ENCODE measurements around the gene PCDHGA3.
"Not testable (repeated sequence)": the region's sequence is repeated elsewhere in the genome, so short reads cannot be mapped to it uniquely, and the experiment has no call there.

PCDHGA3 gene

GRCh38 chr5:141383345-141383744 lies 39.7 kb downstream of the PCDHGA3 start:
- DNase-seq (ENCODE audit: low spot score) = no peak

GRCh38 chr5:141384471-141385267 lies 41.0 kb downstream of the PCDHGA3 start:
- no peak for DNase-seq (ENCODE audit: low spot score)

GRCh38 chr5:141387557-141388311 lies 44.1 kb downstream of the PCDHGA3 start, which contains the start of gene PCDHGB4:
PCDHGB4 (plus strand) TSS chr5:141387698; CDS start chr5:141387885, 187 bp downstream.
- DNase-seq (ENCODE audit: low spot score) = not testable (repeated sequence)

GRCh38 chr5:141388661-141389060 lies 45.0 kb downstream of the PCDHGA3 start:
- DNase-seq (ENCODE audit: low spot score) = no peak

- no peak for DNase-seq (ENCODE audit: low spot score)
Measured at GRCh38 chr5:141389153-141390042, 45.8 kb downstream of the PCDHGA3 start.

- DNase-seq (ENCODE audit: low spot score) = no peak
Measured at GRCh38 chr5:141392429-141393198, 49.0 kb downstream of the PCDHGA3 start, which contains the start of gene PCDHGA8. PCDHGA8 (plus strand) TSS chr5:141392633; CDS start chr5:141392814, 181 bp downstream.

- no peak for DNase-seq (ENCODE audit: low spot score)
Measured at GRCh38 chr5:141393267-141393666, 49.6 kb downstream of the PCDHGA3 start.

GRCh38 chr5:141394401-141395187 lies 51.0 kb downstream of the PCDHGA3 start:
- not testable (repeated sequence) for DNase-seq (ENCODE audit: low spot score)
